Lung (tissue), 12 donors: ENCODE results near the gene MAP3K13. TPM values are rescaled to one million over a fixed set of nuclear protein-coding genes. Genes with fewer than 3 reads are reported as not detected.

Experiments used
- ATAC-seq: fragments of 200-7000 bp; cut with Tn5 transposase; one replicate; pipeline ENCODE4 v1.9.1; 2020; ENCODE audit warnings: moderate number of reproducible peaks; ENCODE audit not compliant: insufficient read depth, low FRiP score
- DNase-seq, 3 donors: peaks; one replicate each; pipeline ENCODE4 v3.0.0-alpha.2; 2013 to 2017
- H3K27ac ChIP-seq, 2 donors: one replicate each; pipeline ENCODE4 v1.5.1; 2013; ENCODE audit warnings: mild to moderate bottlenecking in 2 of 2, moderate library complexity in 2 of 2, control low read depth in 1 of 2, inconsistent platforms in 1 of 2, low read depth in 1 of 2, low read length in 1 of 2
- H3K27me3 ChIP-seq, 3 donors: one replicate each; pipeline ENCODE4 v1.5.1; 2013; ENCODE audit warnings: low read length in 2 of 3; ENCODE audit not compliant: control insufficient read depth in 3 of 3, insufficient read depth in 3 of 3
- H3K36me3 ChIP-seq, 4 donors: one replicate each; pipeline ENCODE4 v1.5.1; 2013; ENCODE audit warnings: low read length in 4 of 4, mild to moderate bottlenecking in 1 of 4, moderate library complexity in 1 of 4; ENCODE audit not compliant: control insufficient read depth in 4 of 4, insufficient read depth in 4 of 4
- H3K4me1 ChIP-seq, 5 donors: one replicate each; pipeline ENCODE4 v1.5.1; 2013; ENCODE audit warnings: low read length in 5 of 5, mild to moderate bottlenecking in 2 of 5, moderate library complexity in 1 of 5; ENCODE audit not compliant: control insufficient read depth in 5 of 5, insufficient read depth in 5 of 5
- H3K4me3 ChIP-seq: one replicate; pipeline ENCODE4 v1.5.1; 2013; ENCODE audit warnings: mild to moderate bottlenecking, control low read depth, moderate library complexity
- H3K9ac ChIP-seq, 2 donors: one replicate each; pipeline ENCODE4 v1.5.1; 2013; ENCODE audit warnings: low read length in 2 of 2, control low read depth in 1 of 2; ENCODE audit not compliant: insufficient read depth in 1 of 2
- H3K9me3 ChIP-seq, 4 donors: one replicate each; pipeline ENCODE4 v1.5.1; 2013; ENCODE audit warnings: low read length in 3 of 4, mild to moderate bottlenecking in 1 of 4, moderate library complexity in 1 of 4; ENCODE audit not compliant: control insufficient read depth in 4 of 4, insufficient read depth in 3 of 4
- CTCF ChIP-seq: IDR thresholded peaks from 2 replicates; pipeline ENCODE4 v1.5.1; 2012; ENCODE audit warnings: mild to moderate bottlenecking; ENCODE audit errors: control extremely low read depth, extremely low read depth
- WGBS, 2 donors: extraction: QIAGEN DNeasy Blood & Tissue Kit; methylation state at CpG; one replicate each; pipeline ENCODE4 v1.1.7; 2013; 5-methylcytosine and 5-hydroxymethylcytosine counted together
- polyA plus RNA-seq, 2 donors: library from polyadenylated mRNA; stranded (reverse); fragments of 200-250 nt; gene quantifications; one replicate each; pipeline ENCODE4 v1.2.1, GENCODE V29; 2013
- total RNA-seq, 2 donors: library from RNA; depleted of rRNA in 1 of 2; stranded (reverse); fragments of >200 nt in 1 of 2; gene quantifications; one replicate each; pipeline ENCODE4 v1.2.1, GENCODE V29; 2014 to 2021
- donor health status: control.
- donor health status: control.
- donor health status: Bipolar disorder and iron deficiency.
- donor health status: healthy.
- donor health status: DM: yes; HTN: yes; CAD: no.

MAP3K13 gene
- total and polyA plus RNA-seq, 4 donors, result 20.7 to 74.8 (median 29.3) TPM

- no peaks in the 10 kb centered on the region for H3K9me3 ChIP-seq
- DNase-seq (no peak), ATAC-seq (no peak)
- H3K27me3 ChIP-seq, result no peaks in the 10 kb centered on the region
- no peak overlapping the region for H3K9ac ChIP-seq
- no peaks in the 10 kb centered on the region for H3K36me3 ChIP-seq
- WGBS, 2 donors, result 89 to 92% methylated on average over 6 of the region's 6 CpGs
- H3K27ac ChIP-seq, result no peak overlapping the region
- no peak for TF ChIP-seq CTCF
- peaks cover 0 to 6% (median 0%) of the 10 kb centered on the region in 5 donors for H3K4me1 ChIP-seq
- H3K4me3 ChIP-seq, result no peak overlapping the region
Observed at GRCh38 chr3:185319801-185320200, 43.1 kb upstream of the MAP3K13 start.

- H3K4me1 ChIP-seq, result peaks cover 0 to 6% (median 0%) of the 10 kb centered on the region in 5 donors
- ATAC-seq (no peak), DNase-seq (no peak)
- no peaks in the 10 kb centered on the region for H3K9me3 ChIP-seq
- no peak overlapping the region for H3K4me3 ChIP-seq
- no peak overlapping the region for H3K27ac ChIP-seq
- no peaks in the 10 kb centered on the region for H3K27me3 ChIP-seq
- H3K9ac ChIP-seq, result no peak overlapping the region
- no peak for TF ChIP-seq CTCF
- no peaks in the 10 kb centered on the region for H3K36me3 ChIP-seq
- WGBS, 2 donors, result 96 to 98% methylated on average over 10 of the region's 10 CpGs
Observed at GRCh38 chr3:185320949-185321348, 42.0 kb upstream of the MAP3K13 start.

GRCh38 chr3:185322101-185322719 lies 40.7 kb upstream of the MAP3K13 start:
- no peaks in the 10 kb centered on the region for H3K36me3 ChIP-seq
- H3K27ac ChIP-seq, result no peak overlapping the region
- no peaks in the 10 kb centered on the region for H3K9me3 ChIP-seq
- H3K9ac ChIP-seq, result no peak overlapping the region
- no peaks in the 10 kb centered on the region for H3K27me3 ChIP-seq
- TF ChIP-seq CTCF, result no peak
- ATAC-seq (no peak), DNase-seq (peak in 2 of 3 donors; percentile 17 to 32)
- H3K4me3 ChIP-seq, result no peak overlapping the region
- H3K4me1 ChIP-seq, result peaks cover 0 to 3% (median 0%) of the 10 kb centered on the region in 5 donors
- 59 to 73% methylated on average over 5 of the region's 5 CpGs for WGBS, 2 donors
